CD1c-positive myeloid dendritic cell (primary cell): ENCODE results near the gene NPLOC4.

Source experiments
- DNase-seq: peaks from one replicate; pipeline ENCODE4 v3.0.0-alpha.2; 2016; ENCODE audit errors: extremely low spot score

Gene NPLOC4

GRCh38 chr17:81546906-81547613, 89.9 kb downstream of the NPLOC4 start:
- DNase-seq = no peak

- DNase-seq = no peak
These were observed 91.6 kb downstream of the NPLOC4 start for GRCh38 chr17:81545160-81545949.

GRCh38 chr17:81544281-81544974, 92.5 kb downstream of the NPLOC4 start:
- DNase-seq = no peak

GRCh38 chr17:81543756-81544155, 93.2 kb downstream of the NPLOC4 start:
- DNase-seq = no peak

- DNase-seq = no peak
These were observed 93.6 kb downstream of the NPLOC4 start for GRCh38 chr17:81543339-81543675.

GRCh38 chr17:81542431-81543338, 94.2 kb downstream of the NPLOC4 start:
- no peak for DNase-seq

GRCh38 chr17:81541123-81541522, 95.8 kb downstream of the NPLOC4 start:
- no peak for DNase-seq

GRCh38 chr17:81540676-81541027, 96.3 kb downstream of the NPLOC4 start:
- DNase-seq = no peak

- DNase-seq = no peak
These were observed 96.8 kb downstream of the NPLOC4 start for GRCh38 chr17:81539961-81540675.

GRCh38 chr17:81539571-81539900, 97.4 kb downstream of the NPLOC4 start:
- no peak for DNase-seq

GRCh38 chr17:81538651-81539570, 98.0 kb downstream of the NPLOC4 start:
- DNase-seq = no peak

GRCh38 chr17:81537856-81538555, 98.9 kb downstream of the NPLOC4 start:
- DNase-seq = no peak

GRCh38 chr17:81537343-81537855, 99.5 kb downstream of the NPLOC4 start:
- DNase-seq = peak; percentile 33

- no peak for DNase-seq
These were observed 100.3 kb downstream of the NPLOC4 start for GRCh38 chr17:81536299-81537290.

- DNase-seq = no peak
These were observed 101.2 kb downstream of the NPLOC4 start for GRCh38 chr17:81535480-81536298.

- no peak for DNase-seq
These were observed 101.9 kb downstream of the NPLOC4 start for GRCh38 chr17:81535007-81535328.
